NCI-H2227 treated with DMSO at 0.1 percent for 48 hours (cell line): Measurements from ENCODE around the gene CPD.

ENCODE experiments used
- DNase-seq: peaks from one replicate; lab custom pipeline; 2025; lab: John Stamatoyannopoulos, UW

The CPD gene

DNA sequence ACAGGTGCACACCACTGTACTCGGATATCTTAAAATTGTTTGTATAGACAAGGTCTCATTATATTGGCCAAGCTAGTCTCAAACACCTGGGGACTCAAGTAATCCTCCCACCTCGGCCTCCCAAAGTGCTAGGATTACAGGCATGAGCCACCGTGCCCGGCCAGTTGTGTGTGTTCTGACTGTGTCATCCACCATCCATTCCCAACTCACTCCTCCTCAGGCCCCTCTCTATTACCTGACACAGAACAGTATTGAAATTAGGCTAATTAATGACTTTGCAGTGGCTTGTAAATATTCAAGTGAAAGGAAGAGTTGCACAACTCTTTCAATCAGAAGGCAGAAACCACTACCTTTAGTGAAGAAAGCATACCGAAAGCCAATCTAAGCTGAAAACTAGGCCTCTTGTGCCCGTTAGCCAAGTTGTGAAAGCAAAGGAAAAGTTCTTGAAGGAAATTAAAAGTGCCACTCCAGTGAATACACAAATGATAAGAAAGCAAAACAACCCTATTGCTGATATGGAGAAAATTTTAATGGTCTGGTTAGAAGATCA lies 127.2 kb downstream of the CPD start:
- DNase-seq, result no peak

DNA sequence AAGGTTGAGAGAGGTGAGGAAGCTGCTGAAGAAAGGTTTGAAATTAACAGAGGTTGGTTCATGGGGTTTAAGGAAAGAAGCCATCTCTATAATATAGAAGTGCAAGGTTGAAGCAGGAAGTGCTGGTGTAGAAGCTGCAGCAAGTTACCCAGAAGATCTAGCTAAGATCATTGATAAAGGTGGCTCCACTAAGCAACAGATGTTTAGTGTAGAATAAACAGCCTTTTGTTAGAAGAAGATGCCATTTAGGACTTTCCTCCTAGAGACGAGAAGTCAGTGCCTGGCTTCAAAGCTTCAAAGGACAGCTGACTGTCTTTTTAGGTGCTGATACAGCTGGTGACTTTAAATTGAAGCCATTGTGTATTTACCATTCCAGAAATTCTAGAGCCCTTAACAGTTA lies 127.8 kb downstream of the CPD start:
- DNase-seq, result no peak

DNA sequence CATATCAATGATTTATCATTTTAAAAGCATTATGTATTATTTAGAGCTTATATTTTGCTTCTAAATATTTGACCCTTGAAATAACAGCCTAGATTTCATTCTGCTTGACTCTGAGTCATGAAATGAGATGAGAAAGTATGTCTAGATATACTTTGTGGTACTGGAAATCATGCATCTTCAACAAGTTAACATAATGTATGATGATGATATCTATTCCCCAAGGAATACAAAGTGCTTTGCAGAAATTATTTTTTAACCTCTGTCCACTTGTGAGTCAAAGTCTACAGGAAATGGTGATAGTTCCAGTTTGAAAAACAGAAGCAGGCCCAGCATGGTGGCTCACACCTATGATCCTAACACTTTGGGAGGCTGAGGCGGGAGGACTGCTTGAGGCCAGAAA lies 134.6 kb downstream of the CPD start:
- no peak for DNase-seq

DNA sequence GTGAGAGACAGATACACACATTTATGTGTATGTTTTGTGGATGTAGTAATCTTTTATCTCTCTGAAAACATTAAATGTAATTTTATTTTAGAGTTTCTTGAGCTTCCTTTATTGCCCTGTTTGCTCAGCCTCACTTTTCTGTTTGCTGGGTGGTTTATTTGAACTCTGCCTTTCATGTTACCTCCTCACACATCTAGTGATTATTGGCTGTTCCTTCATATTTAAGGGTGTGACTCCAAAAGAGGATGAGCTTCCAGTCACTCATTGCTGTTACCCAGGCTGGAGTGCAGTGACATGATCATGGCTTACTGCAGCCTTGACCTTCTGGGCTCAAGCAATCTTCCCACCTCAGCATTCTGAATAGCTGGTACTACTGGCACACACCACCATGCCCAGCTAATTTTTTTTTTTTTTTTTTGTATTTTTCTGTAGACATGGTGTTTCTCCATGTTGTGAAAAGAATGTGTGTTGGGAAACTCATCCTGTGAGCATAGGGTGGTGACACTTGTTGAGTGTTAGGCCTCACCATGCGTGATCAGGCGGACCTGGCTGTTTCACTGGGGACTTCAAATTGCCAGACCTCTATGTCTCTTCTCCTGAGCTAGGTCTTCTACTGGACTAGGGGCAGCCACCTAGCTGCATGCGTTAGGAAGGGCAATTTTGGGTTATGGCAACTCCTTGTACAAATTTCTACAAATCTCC lies 136.3 kb downstream of the CPD start:
- DNase-seq, result no peak

GRCh38 chr17:30517786-30518185 lies 139.1 kb downstream of the CPD start:
- DNase-seq, result no peak

GRCh38 chr17:30519166-30519565 lies 140.4 kb downstream of the CPD start:
- no peak for DNase-seq
